Neural cell (in vitro differentiated cells): ENCODE results near the gene UPF1. TPM values are rescaled to one million over a fixed set of nuclear protein-coding genes. Genes with fewer than 3 reads are reported as not detected.

ENCODE experiments used
- H2AFZ ChIP-seq: fragments of 200-600, 300-800 bp; sonication (generic), shearing (Covaris generic); 2 replicates; pipeline ENCODE4 v1.6.0; 2014; ENCODE audit warnings: low read depth, mild to moderate bottlenecking, antibody characterized with exemption, low read length, moderate library complexity
- H3F3A ChIP-seq: fragments of 200-600 bp; shearing (Covaris generic); 2 replicates; pipeline ENCODE4 v1.6.1; 2016; ENCODE audit warnings: mild to moderate bottlenecking, moderate library complexity, mixed read lengths, antibody characterized with exemption, low read length; ENCODE audit not compliant: insufficient read depth, poor library complexity, severe bottlenecking
- H3K27ac ChIP-seq: fragments of 200-600, 300-800 bp; sonication (generic), shearing (Covaris generic); 2 replicates; pipeline ENCODE4 v1.5.1; 2014; ENCODE audit warnings: mild to moderate bottlenecking, low read length, moderate library complexity
- H3K27me3 ChIP-seq: fragments of 300-800, 200-600 bp; sonication (generic), shearing (Covaris generic); 2 replicates; pipeline ENCODE4 v1.6.0; 2014; ENCODE audit warnings: mild to moderate bottlenecking, low read depth, low read length, moderate library complexity; ENCODE audit not compliant: insufficient read depth
- H3K36me3 ChIP-seq: fragments of 300-800, 200-600 bp; sonication (generic), shearing (Covaris generic); 2 replicates; pipeline ENCODE4 v1.5.1; 2014; ENCODE audit warnings: mild to moderate bottlenecking, antibody characterized with exemption, low read length, moderate library complexity; ENCODE audit not compliant: insufficient read depth
- H3K4me2 ChIP-seq: fragments of 300-800, 200-600 bp; sonication (generic), shearing (Covaris generic); 2 replicates; pipeline ENCODE4 v1.6.0; 2014; ENCODE audit warnings: mild to moderate bottlenecking, low read length
- H3K4me3 ChIP-seq: fragments of 300-800, 200-600 bp; sonication (generic), shearing (Covaris generic); 2 replicates; pipeline ENCODE4 v1.5.1; 2014; ENCODE audit warnings: mild to moderate bottlenecking, low read length, moderate library complexity
- H3K79me2 ChIP-seq: fragments of 200-600 bp; shearing (Covaris generic); replicated peaks from 2 replicates; pipeline ENCODE4 v1.6.0; 2014; ENCODE audit warnings: mild to moderate bottlenecking, low read length, moderate library complexity; ENCODE audit not compliant: insufficient read depth
- H3K9ac ChIP-seq: fragments of 300-800, 200-600 bp; sonication (generic), shearing (Covaris generic); 2 replicates; pipeline ENCODE4 v1.6.1; 2016; ENCODE audit warnings: mild to moderate bottlenecking, low read length, mixed read lengths
- H3K9me2 ChIP-seq: fragments of 200-600 bp; shearing (Covaris generic); 2 replicates; pipeline ENCODE4 v1.6.1; 2016; ENCODE audit warnings: mild to moderate bottlenecking, low read length, mixed read lengths; ENCODE audit not compliant: insufficient read depth
- H3K9me3 ChIP-seq: fragments of 200-600, 300-800 bp; sonication (generic), shearing (Covaris generic); 2 replicates; pipeline ENCODE4 v1.6.1; 2016; ENCODE audit warnings: mild to moderate bottlenecking, mixed run types, low read length, moderate library complexity, mixed read lengths
- H4K20me1 ChIP-seq: fragments of 200-600 bp; shearing (Covaris generic); 2 replicates; pipeline ENCODE4 v1.6.1; 2016; ENCODE audit warnings: mild to moderate bottlenecking, mixed run types; ENCODE audit not compliant: insufficient read depth
- CTCF ChIP-seq: fragments of 450-650 bp; IDR thresholded peaks from 2 replicates; pipeline ENCODE4 v1.5.1; 2014; ENCODE audit warnings: antibody characterized with exemption, mild to moderate bottlenecking, moderate library complexity; ENCODE audit not compliant: poor library complexity, severe bottlenecking
- EP300 ChIP-seq: fragments of 450-650 bp; conservative IDR thresholded peaks from 2 replicates; pipeline ENCODE4 v1.6.1; 2014; ENCODE audit warnings: antibody characterized with exemption, mild to moderate bottlenecking, moderate library complexity; ENCODE audit not compliant: poor library complexity, severe bottlenecking
- EZH2 ChIP-seq: fragments of 200-600, 300-800 bp; shearing (Covaris generic), sonication (generic); IDR thresholded peaks from 2 replicates; pipeline ENCODE4 v1.6.1; 2014; ENCODE audit warnings: antibody characterized with exemption, low read length, borderline replicate concordance, mild to moderate bottlenecking; ENCODE audit not compliant: insufficient read depth, poor library complexity, severe bottlenecking
- MXI1 ChIP-seq: fragments of 450-650 bp; conservative IDR thresholded peaks from 2 replicates; pipeline ENCODE4 v1.6.1; 2014; ENCODE audit warnings: antibody characterized with exemption, mild to moderate bottlenecking; ENCODE audit not compliant: poor library complexity, severe bottlenecking
- POLR2AphosphoS5 ChIP-seq: IDR thresholded peaks from 2 replicates; pipeline ENCODE4 v1.6.1; 2012
- RAD21 ChIP-seq: fragments of 450-650 bp; conservative IDR thresholded peaks from 2 replicates; pipeline ENCODE4 v1.6.1; 2014; ENCODE audit warnings: antibody characterized with exemption, mild to moderate bottlenecking, moderate library complexity
- REST ChIP-seq: IDR thresholded peaks from 2 replicates; pipeline ENCODE4 v1.6.1; 2012; ENCODE audit warnings: borderline replicate concordance
- SMC3 ChIP-seq: fragments of 450-650 bp; conservative IDR thresholded peaks from 2 replicates; pipeline ENCODE4 v1.6.1; 2014; ENCODE audit warnings: antibody characterized with exemption, mild to moderate bottlenecking, moderate library complexity; ENCODE audit not compliant: poor library complexity
- TAF1 ChIP-seq: IDR thresholded peaks from 2 replicates; pipeline ENCODE4 v1.6.1; 2012; ENCODE audit warnings: low read depth
- polyA plus RNA-seq: library from polyadenylated mRNA; depleted of rRNA; stranded (reverse); fragments of >200 nt; gene quantifications from 2 replicates; pipeline ENCODE4 v1.2.3, GENCODE V29; 2014

The UPF1 gene
- polyA plus RNA-seq, 1 donor from 2014 or later = 39.3 TPM

DNA sequence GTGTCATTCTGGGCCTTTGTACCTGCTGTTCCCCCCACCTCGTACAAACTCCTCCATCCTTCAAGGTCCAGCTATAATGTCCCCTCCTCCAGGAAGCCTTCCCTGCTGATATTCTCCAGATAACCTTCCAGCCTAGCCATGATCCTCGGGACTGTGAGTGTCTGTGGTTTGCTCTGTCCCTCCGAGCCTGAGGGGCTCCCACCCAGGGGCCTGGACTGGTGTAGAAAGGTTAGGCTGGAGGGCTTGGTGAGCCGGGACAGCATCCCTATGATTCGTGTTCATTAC lies 37.8 kb upstream of the UPF1 start:
- Histone ChIP-seq H2AFZ (no peak overlapping the region), H3K9me2 (no peaks in the 10 kb centered on the region), H3K4me3 (no peak overlapping the region), H3K4me2 (no peak overlapping the region), H3K9me3 (no peaks in the 10 kb centered on the region), H3K36me3 (no peaks in the 10 kb centered on the region), H3K79me2 (no peaks in the 10 kb centered on the region), H4K20me1 (no peaks in the 10 kb centered on the region), H3K27ac (no peak overlapping the region), H3K27me3 (peaks cover 51% of the 10 kb centered on the region), H3K9ac (no peak overlapping the region), H3F3A (no peaks in the 10 kb centered on the region)
- no peak for TF ChIP-seq MXI1
- TF ChIP-seq POLR2AphosphoS5 = no peak
- no peak for TF ChIP-seq RAD21
- TF ChIP-seq SMC3 = no peak

- no peak for TF ChIP-seq EP300
- TF ChIP-seq TAF1 = no peak
- TF ChIP-seq POLR2AphosphoS5 = no peak
- no peak for TF ChIP-seq RAD21
- no peak for TF ChIP-seq CTCF
- no peak for TF ChIP-seq REST
- TF ChIP-seq MXI1 = no peak
- TF ChIP-seq SMC3 = no peak
- no peak for TF ChIP-seq EZH2
- Histone ChIP-seq H3K9me2 (no peaks in the 10 kb centered on the region), H4K20me1 (no peaks in the 10 kb centered on the region), H3K36me3 (no peaks in the 10 kb centered on the region), H3K9me3 (no peaks in the 10 kb centered on the region), H2AFZ (no peak overlapping the region), H3F3A (no peaks in the 10 kb centered on the region), H3K4me3 (no peak overlapping the region), H3K27ac (no peak overlapping the region), H3K9ac (no peak overlapping the region), H3K79me2 (no peaks in the 10 kb centered on the region), H3K4me2 (no peak overlapping the region), H3K27me3 (peaks cover 47% of the 10 kb centered on the region)
These were observed 37.1 kb upstream of the UPF1 start for GRCh38 chr19:18794692-18795091.

GRCh38 chr19:18795540-18795939 lies 36.2 kb upstream of the UPF1 start:
- Histone ChIP-seq H3K9me2 (no peaks in the 10 kb centered on the region), H3K4me3 (no peak overlapping the region), H3K27ac (no peak overlapping the region), H3F3A (no peaks in the 10 kb centered on the region), H3K9ac (no peak overlapping the region), H2AFZ (no peak overlapping the region), H3K27me3 (peaks cover 46% of the 10 kb centered on the region), H3K36me3 (no peaks in the 10 kb centered on the region), H3K79me2 (no peaks in the 10 kb centered on the region), H4K20me1 (no peaks in the 10 kb centered on the region), H3K9me3 (no peaks in the 10 kb centered on the region), H3K4me2 (no peak overlapping the region)
- no peak for TF ChIP-seq POLR2AphosphoS5
- TF ChIP-seq SMC3 = no peak
- TF ChIP-seq TAF1 = no peak
- TF ChIP-seq MXI1 = no peak
- no peak for TF ChIP-seq REST
- no peak for TF ChIP-seq RAD21
- TF ChIP-seq EZH2 = no peak
- TF ChIP-seq CTCF = no peak
- no peak for TF ChIP-seq EP300
